GM18519 (cell line): ENCODE data around the gene ITGAD.
"Not testable (repeated sequence)": the region's sequence is repeated elsewhere in the genome, so short reads cannot be mapped to it uniquely, and the experiment has no call there.

Source experiments
- ATAC-seq: cut with Tn5 transposase; IDR thresholded peaks from one replicate; pipeline ENCODE4 v1.9.1; 2021; ENCODE audit warnings: mild to moderate bottlenecking, moderate library complexity; ENCODE audit not compliant: unreplicated experiment, low FRiP score

ITGAD gene

DNA sequence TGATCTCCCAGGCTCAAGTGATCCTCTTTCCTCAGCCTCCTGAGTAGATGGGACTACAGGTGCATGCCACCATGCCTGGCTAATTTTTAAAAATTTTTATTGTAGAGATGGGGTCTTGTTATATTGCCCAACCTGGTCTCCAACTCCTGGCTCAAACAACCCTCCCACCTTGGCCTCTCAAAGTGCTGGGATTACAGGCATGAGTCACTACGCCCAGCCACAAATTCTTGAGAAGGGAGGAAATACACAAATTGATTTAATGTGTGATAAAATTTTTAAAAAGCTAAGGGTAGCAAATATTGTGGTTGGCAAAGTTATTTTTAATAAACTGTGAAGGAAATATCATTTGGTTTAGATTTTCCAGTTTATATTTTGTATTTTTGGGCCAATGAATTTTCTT lies 9.6 kb downstream of the ITGAD start:
- no peak for ATAC-seq

DNA sequence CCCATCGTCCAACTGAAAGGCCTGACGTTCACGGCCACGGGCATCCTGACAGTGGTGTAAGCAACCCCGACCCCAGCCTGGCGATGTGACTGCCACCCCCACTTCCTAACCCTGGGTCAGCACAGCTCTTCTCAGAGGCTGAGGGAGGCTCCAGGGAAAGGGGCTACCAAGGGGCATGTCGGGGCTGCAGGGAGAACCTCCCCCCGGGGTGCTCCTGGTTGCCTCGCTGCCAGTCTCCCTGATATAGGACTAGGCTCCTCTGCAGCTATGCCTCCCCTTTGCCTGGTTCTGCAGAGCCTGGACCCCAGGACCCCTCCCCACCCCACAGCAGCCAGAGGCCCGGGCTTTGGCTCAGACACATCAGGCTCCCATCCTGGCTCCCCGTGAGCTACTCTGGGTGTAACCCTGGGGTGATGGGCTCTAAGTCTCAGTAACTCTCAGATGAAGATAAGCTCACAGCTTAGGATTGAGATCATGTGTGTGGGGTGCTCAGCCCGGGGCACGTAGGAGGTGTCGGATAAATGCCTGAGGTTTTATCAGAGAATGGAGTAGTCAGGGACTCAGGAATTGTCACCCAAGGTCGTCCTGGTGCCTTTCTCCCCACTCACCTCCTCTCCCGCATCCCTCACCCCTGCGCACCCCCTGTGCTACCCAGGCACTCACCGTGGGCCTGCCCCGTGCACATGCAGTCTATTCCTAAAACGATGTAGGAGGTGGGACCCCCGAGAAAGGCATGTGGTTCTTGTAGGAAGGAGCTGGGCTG lies 10.6 kb downstream of the ITGAD start:
- no peak for ATAC-seq

DNA sequence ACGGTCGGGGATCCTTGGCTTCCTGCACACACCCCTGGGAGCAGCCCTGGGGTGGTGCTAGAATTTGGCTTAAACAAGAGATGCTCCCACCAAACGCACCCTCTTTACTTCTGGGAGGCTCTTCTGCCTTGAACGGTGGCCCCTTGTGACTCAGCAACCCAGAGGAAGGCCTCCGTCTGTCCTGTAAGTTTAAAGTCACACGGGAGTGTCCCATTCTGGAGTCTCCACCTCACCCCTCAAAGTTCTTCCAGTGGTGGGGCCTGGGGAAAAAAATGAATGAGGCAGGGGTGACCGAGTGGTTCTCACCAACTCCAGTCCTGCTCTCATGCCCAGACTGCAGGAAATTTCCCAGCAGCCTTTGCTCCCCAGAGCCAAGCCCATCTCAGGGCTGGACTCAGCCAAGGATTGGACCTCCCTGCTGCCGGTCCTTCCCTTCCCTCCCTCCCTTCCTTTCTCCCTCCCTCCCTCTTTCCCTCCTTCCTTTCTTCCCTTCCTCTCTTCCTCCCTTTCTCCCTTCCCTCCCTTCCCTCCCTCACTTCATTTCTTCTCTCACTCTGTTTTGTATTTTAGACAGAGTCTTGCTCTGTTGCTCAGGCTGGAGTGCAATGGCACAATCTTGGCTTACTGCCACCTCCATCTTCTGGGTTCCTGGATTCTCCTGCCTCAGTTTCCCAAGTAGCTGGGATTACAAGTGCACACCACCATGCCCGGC lies 11.4 kb downstream of the ITGAD start:
- no peak for ATAC-seq

DNA sequence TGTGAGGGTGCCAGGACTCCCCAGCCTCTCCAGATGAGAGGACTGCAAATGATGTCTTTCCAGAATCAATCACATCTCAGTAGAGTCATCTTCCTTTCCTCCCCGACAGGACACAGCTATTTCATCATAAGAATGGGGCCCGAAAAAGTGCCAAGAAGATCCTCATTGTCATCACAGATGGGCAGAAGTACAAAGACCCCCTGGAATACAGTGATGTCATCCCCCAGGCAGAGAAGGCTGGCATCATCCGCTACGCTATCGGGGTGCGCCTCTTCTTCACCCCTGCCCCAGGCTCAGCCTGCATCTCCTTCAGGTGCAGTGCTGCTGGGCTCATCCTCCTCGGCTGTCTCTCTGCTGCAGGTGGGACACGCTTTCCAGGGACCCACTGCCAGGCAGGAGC lies 14.3 kb downstream of the ITGAD start:
- no peak for ATAC-seq

DNA sequence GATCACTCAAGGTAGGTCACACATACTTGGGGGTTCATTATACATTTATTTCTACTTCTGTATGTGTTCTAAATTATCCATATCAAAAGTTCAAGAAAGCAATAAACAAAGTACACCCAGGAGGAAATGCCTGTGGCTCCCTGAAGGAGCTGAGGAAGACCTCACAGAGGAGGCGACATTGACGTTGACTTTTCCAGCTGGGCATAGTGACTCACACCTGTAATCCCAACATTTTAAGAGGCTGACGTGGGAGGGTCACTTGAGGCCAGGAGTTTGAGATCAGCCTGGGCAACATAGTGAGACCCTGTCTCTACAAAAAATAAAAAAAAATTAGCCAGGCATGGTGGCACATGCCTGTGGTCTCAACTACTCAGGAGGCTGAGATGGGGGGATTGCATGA lies 16.3 kb downstream of the ITGAD start:
- no peak for ATAC-seq

DNA sequence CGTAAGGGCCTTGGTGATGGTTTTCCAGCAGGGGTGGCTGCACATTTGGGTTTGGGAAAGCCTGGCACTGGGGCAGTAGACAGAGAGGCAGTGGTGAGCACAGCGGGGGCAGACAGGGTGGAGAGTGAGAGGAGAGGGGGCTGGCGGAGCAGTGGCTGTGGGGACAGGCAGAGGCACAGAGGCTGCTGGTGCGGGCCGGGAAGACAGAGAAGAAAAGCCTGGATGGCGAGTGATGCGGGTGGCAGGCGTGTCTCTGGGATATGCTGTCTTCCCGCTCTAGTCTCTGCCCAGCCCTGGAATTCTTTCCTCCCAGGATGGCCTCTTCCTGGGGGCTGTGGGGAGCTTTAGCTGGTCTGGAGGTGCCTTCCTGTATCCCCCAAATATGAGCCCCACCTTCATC lies 16.9 kb downstream of the ITGAD start:
- ATAC-seq, result no peak

DNA sequence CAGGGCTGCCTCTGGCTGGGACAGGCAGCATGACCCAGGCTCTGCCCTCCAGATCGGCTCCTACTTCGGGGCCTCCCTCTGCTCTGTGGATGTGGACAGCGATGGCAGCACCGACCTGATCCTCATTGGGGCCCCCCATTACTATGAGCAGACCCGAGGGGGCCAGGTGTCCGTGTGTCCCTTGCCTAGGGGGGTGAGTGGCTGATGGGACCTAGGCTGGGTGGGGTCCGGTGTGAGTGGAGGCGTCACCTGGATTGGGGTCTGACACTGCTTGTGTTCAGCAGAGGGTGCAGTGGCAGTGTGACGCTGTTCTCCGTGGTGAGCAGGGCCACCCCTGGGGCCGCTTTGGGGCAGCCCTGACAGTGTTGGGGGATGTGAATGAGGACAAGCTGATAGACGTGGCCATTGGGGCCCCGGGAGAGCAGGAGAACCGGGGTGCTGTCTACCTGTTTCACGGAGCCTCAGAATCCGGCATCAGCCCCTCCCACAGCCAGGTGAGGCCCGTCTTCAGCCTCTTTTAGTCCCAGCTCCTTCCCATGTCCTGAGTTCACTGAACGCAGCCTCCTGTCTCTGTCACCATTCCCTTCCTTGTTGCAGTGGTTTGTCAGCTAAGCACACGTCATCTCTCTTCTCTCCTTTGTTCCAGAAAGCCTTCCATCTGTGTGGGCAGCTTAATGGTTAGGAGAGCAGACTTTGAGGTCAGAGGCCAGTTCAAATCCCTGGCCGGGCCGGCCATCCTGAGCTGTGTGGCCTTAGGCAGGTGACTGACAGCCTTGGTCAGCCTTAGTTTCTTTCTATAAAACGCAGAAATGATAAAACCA lies 18.1 kb downstream of the ITGAD start:
- no peak for ATAC-seq

DNA sequence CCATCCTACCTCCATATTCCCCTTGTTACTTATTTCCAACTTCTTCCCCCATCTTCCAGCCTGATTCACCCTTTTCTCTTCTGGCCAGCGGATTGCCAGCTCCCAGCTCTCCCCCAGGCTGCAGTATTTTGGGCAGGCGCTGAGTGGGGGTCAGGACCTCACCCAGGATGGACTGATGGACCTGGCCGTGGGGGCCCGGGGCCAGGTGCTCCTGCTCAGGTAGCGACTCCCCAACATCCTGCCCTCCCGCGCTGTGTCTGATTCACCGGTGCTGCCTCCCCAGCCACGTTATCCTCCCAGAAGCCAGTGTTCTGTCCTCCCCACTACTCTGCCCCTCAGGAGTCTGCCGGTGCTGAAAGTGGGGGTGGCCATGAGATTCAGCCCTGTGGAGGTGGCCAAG lies 19.6 kb downstream of the ITGAD start:
- ATAC-seq, result no peak

DNA sequence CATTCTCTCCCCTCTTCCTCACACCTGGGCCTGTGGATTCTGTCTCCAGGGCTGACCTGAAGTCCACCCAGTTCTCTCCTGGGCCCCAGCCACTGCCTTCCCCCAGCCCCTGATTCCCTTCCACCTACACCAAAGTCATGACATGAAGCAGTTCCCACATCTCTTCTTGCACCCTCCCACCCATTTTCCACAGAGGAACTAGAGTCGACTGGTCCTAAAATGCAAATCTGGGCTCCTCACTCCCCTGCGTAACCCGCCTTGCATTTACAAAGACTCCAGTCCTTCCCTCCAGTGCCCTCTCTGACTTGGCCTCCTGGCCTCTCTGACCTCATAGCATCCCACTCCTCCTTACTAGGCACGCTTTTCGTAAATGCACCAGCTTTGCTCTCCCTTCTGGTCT lies 20.2 kb downstream of the ITGAD start:
- ATAC-seq, result no peak

DNA sequence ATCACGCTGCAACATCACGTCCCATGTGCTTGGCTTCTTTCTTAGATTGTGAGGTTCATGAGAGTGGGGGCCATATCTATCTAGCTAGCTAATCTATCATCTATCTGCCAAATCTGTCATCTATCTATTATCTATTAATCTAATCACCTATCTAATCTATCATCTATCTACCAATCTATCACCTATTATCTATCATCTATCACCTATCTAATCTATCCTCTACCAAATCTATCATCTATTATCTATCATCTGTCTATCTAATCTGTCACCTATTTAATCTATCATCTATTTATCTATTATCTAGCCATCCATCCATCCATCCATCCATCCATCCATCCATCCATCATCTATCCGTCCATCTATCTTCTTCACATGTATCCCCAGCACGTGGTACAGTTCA lies 20.8 kb downstream of the ITGAD start:
- no peak for ATAC-seq

DNA sequence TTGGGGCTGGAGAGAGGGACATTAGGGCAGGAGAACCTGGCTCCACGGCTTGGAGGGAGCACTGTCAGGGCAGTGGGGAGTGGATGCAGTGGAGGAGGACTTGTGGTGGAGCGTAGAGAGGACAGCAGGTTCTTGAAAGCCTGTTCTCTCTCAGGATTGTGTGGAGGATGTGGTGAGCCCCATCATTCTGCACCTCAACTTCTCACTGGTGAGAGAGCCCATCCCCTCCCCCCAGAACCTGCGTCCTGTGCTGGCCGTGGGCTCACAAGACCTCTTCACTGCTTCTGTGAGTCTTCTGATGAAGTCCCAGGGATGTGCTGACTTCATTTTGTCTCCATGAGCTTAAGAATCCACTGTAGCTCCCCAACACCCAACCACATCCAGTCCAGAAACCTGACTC lies 21.6 kb downstream of the ITGAD start:
- no peak for ATAC-seq

DNA sequence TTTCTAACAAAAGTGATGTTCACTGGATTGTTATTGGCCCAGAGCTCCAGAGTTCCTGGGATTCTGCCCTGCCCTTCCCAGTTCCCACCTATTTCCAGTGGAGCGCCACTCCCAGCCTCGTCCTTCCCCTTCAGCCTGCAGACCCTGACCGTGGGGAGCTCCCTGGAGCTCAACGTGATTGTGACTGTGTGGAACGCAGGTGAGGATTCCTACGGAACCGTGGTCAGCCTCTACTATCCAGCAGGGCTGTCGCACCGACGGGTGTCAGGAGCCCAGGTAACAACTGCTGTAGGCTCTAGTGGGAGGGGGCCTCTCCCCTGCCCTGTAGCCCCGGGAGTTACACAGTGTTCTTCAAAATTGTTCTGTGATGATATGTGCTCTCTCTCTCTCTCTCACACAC lies 23.2 kb downstream of the ITGAD start:
- no peak for ATAC-seq

DNA sequence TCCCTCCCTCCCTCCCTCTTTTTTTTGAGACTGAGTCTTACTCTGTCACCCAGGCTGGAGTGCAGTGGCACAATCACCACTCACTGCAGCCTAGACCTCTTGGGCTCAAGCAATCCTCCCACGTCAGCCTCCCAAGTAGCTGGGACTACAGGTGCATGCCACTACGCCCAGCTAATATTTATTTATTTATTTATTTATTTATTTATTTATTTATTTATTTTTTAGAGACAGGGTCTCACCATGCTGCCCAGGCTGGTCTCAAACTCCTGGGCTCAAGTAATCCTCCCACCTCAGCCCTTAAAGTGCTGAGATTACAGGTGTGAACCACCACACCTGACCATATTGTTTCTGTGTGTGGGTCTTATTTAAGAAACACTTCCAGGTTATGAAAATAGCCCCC lies 23.9 kb downstream of the ITGAD start:
- not testable (repeated sequence) for ATAC-seq

DNA sequence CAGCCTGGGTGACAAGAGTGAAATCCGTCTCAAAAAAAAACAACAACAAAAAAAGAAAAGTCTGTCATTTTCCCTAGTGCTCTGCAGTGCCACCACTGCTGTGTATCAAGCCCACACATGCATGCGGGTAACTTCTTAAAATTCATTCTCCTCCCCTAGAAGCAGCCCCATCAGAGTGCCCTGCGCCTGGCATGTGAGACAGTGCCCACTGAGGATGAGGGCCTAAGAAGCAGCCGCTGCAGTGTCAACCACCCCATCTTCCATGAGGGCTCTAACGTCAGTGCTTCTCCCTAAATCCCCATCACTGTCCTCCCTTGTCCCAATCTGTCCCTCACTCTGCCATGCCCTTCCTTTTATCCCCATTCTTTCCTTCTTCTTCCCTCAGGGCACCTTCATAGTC lies 24.8 kb downstream of the ITGAD start:
- no peak for ATAC-seq

DNA sequence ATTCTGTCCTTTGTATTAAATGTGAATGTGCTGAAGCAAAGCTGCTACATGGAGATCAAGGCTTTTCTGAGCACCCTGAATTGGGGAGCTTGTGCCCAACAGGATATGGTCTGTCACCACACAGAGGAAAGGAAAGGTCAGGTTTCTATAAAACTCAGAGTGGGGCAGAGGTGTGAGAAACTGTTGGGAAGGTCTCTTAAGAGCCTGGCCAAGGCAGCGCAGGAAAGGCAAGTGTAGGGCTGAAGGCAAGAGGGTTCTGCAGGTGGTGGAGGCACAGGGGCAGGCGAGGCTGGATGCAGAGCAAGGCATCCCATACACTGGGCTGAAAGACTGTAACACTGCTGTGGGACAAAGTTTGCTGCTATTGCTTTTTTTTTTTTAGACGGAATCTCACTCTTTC lies 26.9 kb downstream of the ITGAD start:
- ATAC-seq, result no peak

DNA sequence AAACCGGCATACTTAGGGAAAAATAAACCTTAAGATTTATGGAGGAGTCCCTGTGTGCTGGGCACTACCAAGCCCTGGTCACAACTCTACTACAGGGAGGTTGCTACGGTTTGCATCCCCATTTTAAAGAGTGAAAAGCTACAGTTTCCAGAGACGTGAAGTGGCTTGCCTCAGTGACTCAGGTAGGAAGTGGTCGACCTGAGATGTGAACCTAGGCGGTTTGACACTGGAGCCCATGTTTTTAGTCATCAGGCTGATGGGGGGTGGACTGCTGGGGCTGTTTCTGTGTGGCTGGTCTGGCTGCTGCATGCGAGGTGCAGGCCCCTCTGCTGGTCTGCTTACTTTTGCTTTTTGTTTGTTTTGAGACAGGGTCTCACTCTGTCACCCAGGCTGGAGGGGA lies 28.5 kb downstream of the ITGAD start:
- ATAC-seq, result no peak

DNA sequence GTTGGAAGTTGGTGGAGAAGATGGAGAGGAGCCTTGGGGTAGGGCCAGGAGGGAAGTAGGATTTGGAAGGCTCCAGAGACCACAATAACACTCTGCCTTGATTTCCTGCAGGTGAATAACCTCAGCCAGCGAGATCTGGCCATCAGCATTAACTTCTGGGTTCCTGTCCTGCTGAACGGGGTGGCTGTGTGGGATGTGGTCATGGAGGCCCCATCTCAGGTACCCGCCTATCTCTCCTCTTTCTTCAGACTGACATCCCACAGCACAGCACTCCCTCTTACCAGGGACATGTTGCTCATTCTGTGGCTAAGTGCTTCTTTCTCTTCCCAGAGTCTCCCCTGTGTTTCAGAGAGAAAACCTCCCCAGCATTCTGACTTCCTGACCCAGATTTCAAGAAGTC lies 30.1 kb downstream of the ITGAD start:
- ATAC-seq, result no peak

DNA sequence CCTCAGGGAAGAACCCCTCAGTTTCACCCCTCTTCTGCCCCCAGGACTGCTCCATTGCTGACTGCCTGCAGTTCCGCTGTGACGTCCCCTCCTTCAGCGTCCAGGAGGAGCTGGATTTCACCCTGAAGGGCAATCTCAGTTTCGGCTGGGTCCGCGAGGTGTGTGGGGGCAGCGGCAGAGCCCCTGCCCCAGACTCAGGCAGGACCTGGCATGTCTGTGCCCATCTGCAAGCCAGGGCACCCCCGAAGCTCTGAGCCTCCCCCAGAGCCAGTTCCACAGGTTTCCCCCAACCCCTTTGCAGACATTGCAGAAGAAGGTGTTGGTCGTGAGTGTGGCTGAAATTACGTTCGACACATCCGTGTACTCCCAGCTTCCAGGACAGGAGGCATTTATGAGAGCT lies 30.7 kb downstream of the ITGAD start:
- no peak for ATAC-seq

DNA sequence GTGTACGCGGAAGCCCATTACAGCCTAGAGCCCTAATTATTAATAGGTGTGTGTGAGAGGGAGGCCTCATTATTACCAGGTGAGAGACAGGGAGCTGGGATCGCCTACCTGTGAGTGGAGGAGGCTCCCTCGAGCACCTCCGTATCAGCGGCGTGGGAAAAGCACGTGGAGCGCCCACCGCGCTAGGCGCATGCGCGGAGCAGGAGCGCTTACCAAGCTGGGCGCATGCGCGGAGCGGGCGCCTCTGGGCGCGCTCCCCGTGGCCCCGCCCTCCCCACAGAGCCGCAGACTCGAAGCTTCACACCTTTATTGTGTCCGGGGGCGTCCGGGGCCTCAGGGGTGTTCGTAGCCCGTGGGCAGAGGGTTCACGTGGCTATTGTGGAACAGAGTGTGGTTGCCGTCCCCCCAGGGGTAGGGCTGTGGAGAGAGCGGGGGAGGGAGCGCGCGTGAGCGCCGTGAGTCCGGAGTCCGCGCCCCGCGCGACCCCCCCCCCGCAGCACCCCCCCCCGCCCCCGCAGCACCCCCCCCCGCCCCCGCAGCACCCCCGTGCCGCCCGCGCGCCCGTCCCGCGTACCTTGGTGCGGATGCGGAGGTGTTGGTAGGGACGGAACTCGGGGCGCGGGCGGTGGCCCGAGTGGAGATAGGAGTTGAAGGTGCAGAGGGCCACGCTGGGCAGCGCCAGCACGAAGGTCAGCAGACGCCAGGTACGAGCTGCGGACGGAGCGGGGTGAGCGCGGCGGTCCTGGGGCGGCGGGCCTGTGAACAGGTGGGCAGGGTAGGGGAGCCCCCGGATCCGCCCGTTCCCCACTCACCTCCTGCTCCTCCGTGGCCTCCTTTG lies 34.5 kb downstream of the ITGAD start:
- no peak for ATAC-seq

DNA sequence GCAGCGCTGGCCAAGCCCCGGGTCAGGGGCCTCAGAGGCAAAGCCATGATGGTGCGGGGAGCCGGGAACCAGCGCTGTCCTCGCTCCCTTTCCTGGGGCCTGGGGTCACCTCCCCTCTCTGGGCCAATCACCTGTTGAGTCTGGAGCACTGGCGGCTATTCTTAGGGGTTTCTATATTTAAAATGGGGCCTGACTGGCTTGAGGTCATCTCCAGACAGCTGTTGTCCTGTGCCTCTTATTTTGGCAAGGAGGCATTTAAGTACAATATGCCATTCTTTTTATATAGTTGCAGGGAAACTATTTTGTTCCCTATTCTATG lies 35.1 kb downstream of the ITGAD start, which contains the start of gene COX6A2:
TSS of gene COX6A2 (minus strand) at position 82 of the 319 bp plus-strand sequence. CDS start at position 47, 35 bp downstream.
- no peak for ATAC-seq
